ENCODE data around the gene MKKS. TPM values are rescaled to one million over a fixed set of nuclear protein-coding genes. Genes with fewer than 3 reads are reported as not detected.

Gene MKKS
- total and polyA plus RNA-seq, 10 of the 15 experiments (the other 5 are each of a cell fraction or from before 2014, with no cell fraction given), result 4.3 to 17.9 (median 7.7) TPM

- TF ChIP-seq IKZF2 (IDR thresholded peaks at IDR 0.05) (no peak), SIX5 (IDR thresholded peaks at IDR 0.05; ENCODE audit: low read depth, low read length, severe bottlenecking) (no peak)
Measured at GRCh38 chr20:10465135-10465534, 31.1 kb upstream of the MKKS start (continued).

GRCh38 chr20:10463622-10464021, 29.6 kb upstream of the MKKS start:
- ChIA-PET CTCF (interaction anchor here (0.5 to 1.8 kb wide), 3 partner anchors 11 to 307 kb away, joined by 3 read pairs; no protein-coding TSS in a partner anchor), SMC1A (ENCODE audit: uncharacterized antibody, unreplicated experiment) (interaction anchor here (1.3 to 1.5 kb wide), 2 partner anchors 13 to 52 kb away, joined by 3 to 4 read pairs; no protein-coding TSS in a partner anchor), POLR2A (no interaction called here), RAD21 (ENCODE audit: unreplicated experiment) (interaction anchor here (1.7 kb wide), 1 partner anchor 14 kb away, joined by 4 read pairs; no protein-coding TSS in a partner anchor)
- no peaks in the 10 kb centered on the region for H3K4me1 ChIP-seq (ENCODE audit: control insufficient read depth, insufficient read depth, low read length)
- intact Hi-C loops (cut with micrococcal nuclease; ENCODE audit: unreplicated experiment) (no loop called here), in situ Hi-C loops (cut with MboI) (no loop called here)
- no peak for TF ChIP-seq SUZ12 (IDR thresholded peaks at IDR 0.05; ENCODE audit: unreplicated experiment)
- no peak for TF ChIP-seq E2F4 (IDR thresholded peaks at IDR 0.05; ENCODE audit: low read depth, low read length)
- H3K79me2 ChIP-seq (ENCODE audit: control insufficient read depth, insufficient read depth, low read length), result peaks cover 1% of the 10 kb centered on the region
- no TSS peak for BruUV-seq (replicated peaks)
- H3K4me2 ChIP-seq (ENCODE audit: control insufficient read depth, insufficient read depth), result no peak overlapping the region
- WGBS (ENCODE audit: insufficient coverage, insufficient replicate concordance, low lambda C conversion rate, missing lambda C conversion rate), result 100% methylated on average over 2 of the region's 2 CpGs
- H3K27ac ChIP-seq (ENCODE audit: control insufficient read depth, insufficient read depth), result no peak overlapping the region
- H3K36me3 ChIP-seq (ENCODE audit: control insufficient read depth in 2 of 2, insufficient read depth in 2 of 2, low read length in 1 of 2), result peaks cover 0 to 2% of the 10 kb centered on the region in 2 experiments; a peak in 2 of 4 replicates
- no peak overlapping the region for H2AFZ ChIP-seq (ENCODE audit: control insufficient read depth, low read depth, low read length)
- H3K9me3 ChIP-seq (replicated peaks; ENCODE audit: control insufficient read depth, insufficient read depth, low read length), result peaks cover 6% of the 10 kb centered on the region; the same call in 1 of the 3 replicates
- H4K20me1 ChIP-seq (ENCODE audit: control insufficient read depth, insufficient read depth), result no peaks in the 10 kb centered on the region
- FAIRE-seq, result no peak
- no peak for DNase-seq (ENCODE audit: low read depth, low spot score)
- H3K9ac ChIP-seq (ENCODE audit: control insufficient read depth, insufficient read depth, low read length), result no peak overlapping the region
- no peak overlapping the region for H3K4me3 ChIP-seq
- no peaks in the 10 kb centered on the region for H3K27me3 ChIP-seq (replicated peaks in 1 of 2; ENCODE audit: control insufficient read depth in 2 of 2, insufficient read depth in 2 of 2, low read length in 1 of 2)
- ATAC-seq, result no peak

- Histone ChIP-seq H4K20me1 (ENCODE audit: control insufficient read depth, insufficient read depth) (no peaks in the 10 kb centered on the region), H3K79me2 (ENCODE audit: control insufficient read depth, insufficient read depth, low read length) (peaks cover 1% of the 10 kb centered on the region), H3K27me3 (replicated peaks in 1 of 2; ENCODE audit: control insufficient read depth in 2 of 2, insufficient read depth in 2 of 2, low read length in 1 of 2) (no peaks in the 10 kb centered on the region), H3K9ac (ENCODE audit: control insufficient read depth, insufficient read depth, low read length) (no peak overlapping the region), H3K9me3 (replicated peaks; ENCODE audit: control insufficient read depth, insufficient read depth, low read length) (peaks cover 8% of the 10 kb centered on the region; the same call in 2 of the 3 replicates), H2AFZ (ENCODE audit: control insufficient read depth, low read depth, low read length) (no peak overlapping the region), H3K27ac (ENCODE audit: control insufficient read depth, insufficient read depth) (no peak overlapping the region), H3K36me3 (ENCODE audit: control insufficient read depth in 2 of 2, insufficient read depth in 2 of 2, low read length in 1 of 2) (peaks cover 0 to 2% of the 10 kb centered on the region in 2 experiments; a peak in 2 of 4 replicates), H3K4me1 (ENCODE audit: control insufficient read depth, insufficient read depth, low read length) (no peaks in the 10 kb centered on the region), H3K4me2 (ENCODE audit: control insufficient read depth, insufficient read depth) (no peak overlapping the region), H3K4me3 (no peak overlapping the region)
- BruUV-seq (replicated peaks), result TSS peak; percentile 43
- DNase-seq (ENCODE audit: low read depth, low spot score) (no peak), ATAC-seq (no peak), FAIRE-seq (no peak)
- RAD21 ChIA-PET (ENCODE audit: unreplicated experiment), result no interaction called here
- SMC1A ChIA-PET (ENCODE audit: uncharacterized antibody, unreplicated experiment), result interaction anchor here (1.1 to 1.4 kb wide), 4 partner anchors 14 to 146 kb away, joined by 3 to 4 read pairs (median 4); no protein-coding TSS in a partner anchor
- intact Hi-C loops (cut with micrococcal nuclease; ENCODE audit: unreplicated experiment), result no loop called here
- CTCF ChIA-PET, result interaction anchor here (1.0 to 1.6 kb wide), 3 partner anchors 12 to 35 kb away, joined by 4 to 7 read pairs (median 5); partner anchors contain the start of genes MKKS and SLX4IP
- POLR2A ChIA-PET, result no interaction called here
- in situ Hi-C loops (cut with MboI), result no loop called here
- no peak for TF ChIP-seq POLR2AphosphoS2 (IDR thresholded peaks at IDR 0.05; ENCODE audit: low read depth, low read length)
- TF ChIP-seq RAD21 (IDR thresholded peaks at IDR 0.05; ENCODE audit: insufficient read depth, low read depth, low read length), result no peak
- no peak for TF ChIP-seq E4F1 (IDR thresholded peaks at IDR 0.05; ENCODE audit: borderline replicate concordance, partially characterized antibody)
- no peak for TF ChIP-seq IRF5 (IDR thresholded peaks at IDR 0.05; ENCODE audit: borderline replicate concordance)
Measured at GRCh38 chr20:10462516-10462915, 28.5 kb upstream of the MKKS start.

Measured in GM12878 (cell line).